A549 (cell line): Measurements from ENCODE around the gene PRKCZ. TPM values are rescaled to one million over a fixed set of nuclear protein-coding genes. Genes with fewer than 3 reads are reported as not detected.

Source experiments
- ATAC-seq, 2 experiments: fragments of 200-7000 bp in 1 of 2; fragments of >200 bp in 1 of 2; cut with Nextera tagmentation in 1 of 2; cut with Tn5 transposase in 1 of 2; 3 replicates each; pipeline versions ENCODE4 v1.8.0 to v1.9.1; 2018 to 2020; ENCODE audit warnings: mild to moderate bottlenecking in 1 of 2, moderate library complexity in 1 of 2
- CTCF ChIA-PET: fragments of 300-600 bp; sonication (Branson Sonifier 250); formaldehyde crosslinking; extraction: SDS; loops from one replicate; lab custom pipeline; 2021; ENCODE audit warnings: antibody characterized with exemption, inconsistent platforms; lab: Yijun Ruan, JAX
- POLR2A ChIA-PET: fragments of 350-600 bp; formaldehyde crosslinking; extraction: SDS; loops from one replicate; lab custom pipeline; 2021; ENCODE audit warnings: antibody characterized with exemption, inconsistent platforms; lab: Yijun Ruan, JAX
- DNase-seq, 2 experiments: peaks; one replicate each; pipeline versions ENCODE4 v3.0.0 to v3.0.0-alpha.2; 2011 to 2016; ENCODE audit warnings: low read depth in 1 of 2, low spot score in 1 of 2
- FAIRE-seq: peaks from 2 replicates; lab custom pipeline; 2011; peaks lifted over from hg19 to GRCh38; lab: Jason Lieb, UNC
- H3K27ac ChIP-seq, 2 experiments: fragments of >200 bp; sonication (Bioruptor Twin); formaldehyde crosslinking; 3 replicates each; pipeline ENCODE4 v1.5.1; 2016 to 2017
- H3K4me1 ChIP-seq: fragments of >200 bp; sonication (Bioruptor Twin); formaldehyde crosslinking; 3 replicates; pipeline ENCODE4 v1.6.1; 2016
- H3K4me2 ChIP-seq: fragments of >200 bp; sonication (Bioruptor Twin); formaldehyde crosslinking; 3 replicates; pipeline ENCODE4 v1.6.1; 2016
- H3K4me3 ChIP-seq: fragments of >200 bp; sonication (Bioruptor Twin); formaldehyde crosslinking; 3 replicates; pipeline ENCODE4 v1.5.1; 2016
- H3K9me3 ChIP-seq: fragments of >200 bp; sonication (Bioruptor Twin); formaldehyde crosslinking; 3 replicates; pipeline ENCODE4 v1.6.1; 2016
- BCL3 ChIP-seq: fragments of >200 bp; sonication (Bioruptor Twin); formaldehyde crosslinking; IDR thresholded peaks from 3 replicates; pipeline ENCODE4 v1.6.1; 2016
- ESRRA ChIP-seq: fragments of 150-350 bp; IDR thresholded peaks from 2 replicates; pipeline ENCODE4 v1.6.1; 2014; ENCODE audit warnings: mild to moderate bottlenecking, low read length, borderline replicate concordance
- FOXS1 ChIP-seq: fragments of 250-450 bp; sonication (Bioruptor Pico); IDR thresholded peaks from 2 replicates; pipeline ENCODE4 v1.5.0; 2020; ENCODE audit warnings: mild to moderate bottlenecking, moderate library complexity
- GATA3 ChIP-seq: IDR thresholded peaks from 2 replicates; pipeline ENCODE4 v1.6.1; 2012; ENCODE audit warnings: borderline replicate concordance
- HEYL ChIP-seq: fragments of 250-450 bp; sonication (Bioruptor Pico); IDR thresholded peaks from 2 replicates; pipeline ENCODE4 v1.8.0; 2021; ENCODE audit warnings: mild to moderate bottlenecking, moderate library complexity
- HOXA7 ChIP-seq: fragments of 250-450 bp; sonication (Bioruptor Pico); IDR thresholded peaks from 2 replicates; pipeline ENCODE4 v1.5.0; 2020; ENCODE audit warnings: mild to moderate bottlenecking, moderate library complexity
- HOXB13 ChIP-seq: fragments of 250-450 bp; sonication (Bioruptor Pico); IDR thresholded peaks from 2 replicates; pipeline ENCODE4 v1.5.0; 2020; ENCODE audit warnings: low read depth, mild to moderate bottlenecking, moderate library complexity
- JUNB ChIP-seq: fragments of >200 bp; sonication (Bioruptor Twin); formaldehyde crosslinking; IDR thresholded peaks from 2 replicates; pipeline ENCODE4 v1.6.1; 2016
- KDM1A ChIP-seq: fragments of 200-600 bp; sonication (generic); IDR thresholded peaks from 2 replicates; pipeline ENCODE4 v1.6.1; 2016; ENCODE audit warnings: low read depth, mild to moderate bottlenecking
- KDM5A ChIP-seq: fragments of 200-600 bp; sonication (generic); IDR thresholded peaks from 2 replicates; pipeline ENCODE4 v1.6.1; 2016; ENCODE audit warnings: antibody characterized with exemption, mild to moderate bottlenecking
- MYC ChIP-seq: IDR thresholded peaks from 2 replicates; pipeline ENCODE4 v1.6.1; 2012; ENCODE audit warnings: mild to moderate bottlenecking, inconsistent platforms, low read length, improper control_type of control experiment, borderline replicate concordance
- NR3C1 ChIP-seq: fragments of >200 bp; sonication (Bioruptor Twin); formaldehyde crosslinking; IDR thresholded peaks from 3 replicates; pipeline ENCODE4 v1.6.1; 2017
- USF2 ChIP-seq: fragments of 450-650 bp; IDR thresholded peaks from 2 replicates; pipeline ENCODE4 v1.6.1; 2014; ENCODE audit warnings: antibody characterized with exemption
- WGBS: methylation state at CpG from one replicate; pipeline ENCODE4 v1.1.6; 2017; ENCODE audit errors: missing lambda C conversion rate; 5-methylcytosine and 5-hydroxymethylcytosine counted together
- polyA plus RNA-seq, 4 experiments: library from polyadenylated mRNA; depleted of rRNA in 3 of 4; stranded (reverse); fragments of >200 nt; fragmentation: RNase III in 1 of 4; extraction: RNeasy Plus Mini Kit Qiagen cat#74134 plus additional on column Dnase treatment in 1 of 4; gene quantifications; 2 replicates in 3 of 4; 3 replicates in 1 of 4; pipeline ENCODE4 v1.2.3, GENCODE V29; 2011 to 2017
- TF ChIP-seq, protein P1 (sequence below): IDR thresholded peaks from 2 replicates; pipeline ENCODE4 v1.6.1; 2012
- TF ChIP-seq, protein P2 (sequence below): fragments of >200 bp; sonication (Bioruptor Twin); formaldehyde crosslinking; IDR thresholded peaks from 2 replicates; pipeline ENCODE4 v1.6.1; 2016
- TF ChIP-seq, protein P3 (sequence below): fragments of 250-450 bp; sonication (Bioruptor Pico); IDR thresholded peaks from 2 replicates; pipeline ENCODE4 v1.5.0; 2020; ENCODE audit warnings: low read depth, mild to moderate bottlenecking, moderate library complexity
- TF ChIP-seq, protein P4 (sequence below): fragments of >200 bp; sonication (Bioruptor Twin); formaldehyde crosslinking; IDR thresholded peaks from 3 replicates; pipeline ENCODE4 v1.5.1; 2016

PRKCZ gene
- polyA plus RNA-seq, 2 of the 4 experiments (the other 2 are of a cell fraction), result 9.5 to 9.8 TPM

DNA sequence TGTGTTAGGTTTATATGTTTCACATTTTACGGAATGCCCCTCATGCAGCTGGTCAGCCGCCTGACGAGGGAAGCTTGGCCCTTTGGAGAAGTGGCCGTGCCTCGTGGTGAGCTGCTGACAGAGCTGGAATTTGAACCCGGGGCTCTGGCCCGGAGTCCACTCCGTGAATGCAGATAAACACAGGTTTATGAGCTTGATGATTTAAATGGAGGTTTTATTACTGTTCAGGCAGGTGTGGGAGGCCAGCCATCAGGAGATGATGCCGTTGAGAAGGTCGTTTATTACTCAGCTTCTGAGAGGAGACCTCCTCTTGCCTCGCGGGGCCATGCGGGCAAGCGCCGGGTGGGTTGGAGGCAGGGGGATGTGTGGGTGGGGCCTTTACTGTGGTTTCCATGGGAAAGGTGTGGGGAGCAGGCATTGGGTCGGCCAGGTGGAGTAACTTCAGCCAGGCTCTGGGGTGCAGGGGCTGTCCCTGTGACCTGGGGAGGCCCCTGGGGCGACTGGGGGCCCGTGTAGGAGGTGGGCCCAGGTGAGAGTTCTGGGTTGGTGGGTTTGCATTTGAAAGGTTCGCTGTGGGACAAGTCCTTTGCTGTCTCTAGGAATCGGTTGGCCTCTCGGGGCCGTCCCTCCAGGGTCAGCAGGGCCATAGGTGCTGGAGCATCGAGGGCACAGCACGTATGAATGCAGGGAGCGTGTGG, 22.0 kb downstream of the PRKCZ start:
- no peak for FAIRE-seq
- no peaks in the 10 kb centered on the region for H3K4me1 ChIP-seq
- no peak for DNase-seq
- TF ChIP-seq HOXA7 (CRISPR knock-in tag) (no peak), NR3C1 (no peak), BCL3 (no peak), KDM1A (no peak), FOXS1 (CRISPR knock-in tag) (no peak), KDM5A (no peak), GATA3 (no peak), JUNB (no peak), ESRRA (no peak), HOXB13 (CRISPR knock-in tag) (no peak), HEYL (CRISPR knock-in tag) (no peak)
- TF ChIP-seq, protein P1, sequence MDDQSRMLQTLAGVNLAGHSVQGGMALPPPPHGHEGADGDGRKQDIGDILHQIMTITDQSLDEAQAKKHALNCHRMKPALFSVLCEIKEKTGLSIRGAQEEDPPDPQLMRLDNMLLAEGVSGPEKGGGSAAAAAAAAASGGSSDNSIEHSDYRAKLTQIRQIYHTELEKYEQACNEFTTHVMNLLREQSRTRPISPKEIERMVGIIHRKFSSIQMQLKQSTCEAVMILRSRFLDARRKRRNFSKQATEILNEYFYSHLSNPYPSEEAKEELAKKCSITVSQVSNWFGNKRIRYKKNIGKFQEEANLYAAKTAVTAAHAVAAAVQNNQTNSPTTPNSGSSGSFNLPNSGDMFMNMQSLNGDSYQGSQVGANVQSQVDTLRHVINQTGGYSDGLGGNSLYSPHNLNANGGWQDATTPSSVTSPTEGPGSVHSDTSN, result no peak
- TF ChIP-seq, protein P2, sequence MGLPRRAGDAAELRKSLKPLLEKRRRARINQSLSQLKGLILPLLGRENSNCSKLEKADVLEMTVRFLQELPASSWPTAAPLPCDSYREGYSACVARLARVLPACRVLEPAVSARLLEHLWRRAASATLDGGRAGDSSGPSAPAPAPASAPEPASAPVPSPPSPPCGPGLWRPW, result no peak
- TF ChIP-seq, protein P3, sequence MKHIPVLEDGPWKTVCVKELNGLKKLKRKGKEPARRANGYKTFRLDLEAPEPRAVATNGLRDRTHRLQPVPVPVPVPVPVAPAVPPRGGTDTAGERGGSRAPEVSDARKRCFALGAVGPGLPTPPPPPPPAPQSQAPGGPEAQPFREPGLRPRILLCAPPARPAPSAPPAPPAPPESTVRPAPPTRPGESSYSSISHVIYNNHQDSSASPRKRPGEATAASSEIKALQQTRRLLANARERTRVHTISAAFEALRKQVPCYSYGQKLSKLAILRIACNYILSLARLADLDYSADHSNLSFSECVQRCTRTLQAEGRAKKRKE (CRISPR knock-in tag), result no peak
- TF ChIP-seq, protein P4, sequence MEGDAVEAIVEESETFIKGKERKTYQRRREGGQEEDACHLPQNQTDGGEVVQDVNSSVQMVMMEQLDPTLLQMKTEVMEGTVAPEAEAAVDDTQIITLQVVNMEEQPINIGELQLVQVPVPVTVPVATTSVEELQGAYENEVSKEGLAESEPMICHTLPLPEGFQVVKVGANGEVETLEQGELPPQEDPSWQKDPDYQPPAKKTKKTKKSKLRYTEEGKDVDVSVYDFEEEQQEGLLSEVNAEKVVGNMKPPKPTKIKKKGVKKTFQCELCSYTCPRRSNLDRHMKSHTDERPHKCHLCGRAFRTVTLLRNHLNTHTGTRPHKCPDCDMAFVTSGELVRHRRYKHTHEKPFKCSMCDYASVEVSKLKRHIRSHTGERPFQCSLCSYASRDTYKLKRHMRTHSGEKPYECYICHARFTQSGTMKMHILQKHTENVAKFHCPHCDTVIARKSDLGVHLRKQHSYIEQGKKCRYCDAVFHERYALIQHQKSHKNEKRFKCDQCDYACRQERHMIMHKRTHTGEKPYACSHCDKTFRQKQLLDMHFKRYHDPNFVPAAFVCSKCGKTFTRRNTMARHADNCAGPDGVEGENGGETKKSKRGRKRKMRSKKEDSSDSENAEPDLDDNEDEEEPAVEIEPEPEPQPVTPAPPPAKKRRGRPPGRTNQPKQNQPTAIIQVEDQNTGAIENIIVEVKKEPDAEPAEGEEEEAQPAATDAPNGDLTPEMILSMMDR, result no peak
- no peak overlapping the region for H3K27ac ChIP-seq
- WGBS, result 79% methylated on average over 20 of the region's 25 CpGs
- POLR2A ChIA-PET, result no interaction called here
- H3K9me3 ChIP-seq, result no peaks in the 10 kb centered on the region; the same call in 2 of the 3 replicates
- no peak for ATAC-seq
- H3K4me3 ChIP-seq, result no peak overlapping the region
- CTCF ChIA-PET, result no interaction called here
- H3K4me2 ChIP-seq, result no peak overlapping the region

DNA sequence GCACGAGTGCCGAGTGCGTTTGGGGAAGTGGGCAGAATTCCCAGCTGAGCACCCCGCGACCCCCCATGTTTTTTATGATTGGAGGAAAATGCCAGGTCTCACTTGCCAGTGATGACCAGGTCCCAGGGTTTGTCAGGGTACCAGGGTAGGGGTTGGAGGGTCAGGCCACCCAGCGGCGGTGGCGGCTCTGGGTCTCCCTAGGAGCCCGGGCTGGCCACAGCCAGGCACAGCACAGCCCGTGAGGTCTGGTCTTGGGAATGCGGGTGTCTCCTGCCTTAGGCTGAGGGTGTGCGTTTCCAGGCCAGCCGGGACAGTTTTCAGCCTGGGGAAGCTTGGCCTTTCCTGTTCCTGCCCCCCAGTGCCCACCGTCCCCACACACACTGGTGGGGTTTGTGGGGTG, 22.7 kb downstream of the PRKCZ start:
- H3K4me2 ChIP-seq, result no peak overlapping the region
- CTCF ChIA-PET, result no interaction called here
- FAIRE-seq, result no peak

GRCh38 chr1:2073382-2074230, 23.4 kb downstream of the PRKCZ start:
- ATAC-seq, result no peak
- CTCF ChIA-PET, result no interaction called here
- no peak for DNase-seq
- H3K9me3 ChIP-seq, result peaks cover 12% of the 10 kb centered on the region; the same call in 2 of the 3 replicates
- no peak overlapping the region for H3K4me3 ChIP-seq
- no peak for TF ChIP-seq USF2
- no peak for TF ChIP-seq NR3C1
- TF ChIP-seq, all 56 proteins: peak for 0
- no peaks in the 10 kb centered on the region for H3K4me1 ChIP-seq
- no peak for FAIRE-seq
- no peak overlapping the region for H3K4me2 ChIP-seq
- POLR2A ChIA-PET, result no interaction called here
- WGBS, result 89% methylated on average over 7 of the region's 59 CpGs
- H3K27ac ChIP-seq, result no peak overlapping the region

More for the DNA sequence above, 22.7 kb downstream of the PRKCZ start:
- 84% methylated on average over 3 of the region's 14 CpGs for WGBS
- peaks cover 5% of the 10 kb centered on the region; the same call in 2 of the 3 replicates for H3K9me3 ChIP-seq
- POLR2A ChIA-PET, result no interaction called here
- ATAC-seq (no peak), DNase-seq (no peak)
- H3K4me3 ChIP-seq, result no peak overlapping the region
- H3K4me1 ChIP-seq, result no peaks in the 10 kb centered on the region
- H3K27ac ChIP-seq, result no peak overlapping the region
- TF ChIP-seq MYC, result no peak
